NCI-H2081 treated with DMSO at 0.1 percent for 48 hours (cell line): ENCODE measurements around the gene PRPS2.
A peak's percentile ranks its signal among the peaks of the same experiment; 100 is the strongest.

Experiments
- DNase-seq: peaks from one replicate; lab custom pipeline; 2025; lab: John Stamatoyannopoulos, UW

Gene PRPS2

GRCh38 chrX:12791257-12792228, at the start of gene PRPS2:
Gene PRPS2, plus strand, starts transcription at chrX:12791412. Its CDS starts 86 bp downstream, at chrX:12791498.
- DNase-seq: no peak

GRCh38 chrX:12741416-12741815, 49.8 kb upstream of the PRPS2 start:
- DNase-seq: no peak

- no peak for DNase-seq
Measured at GRCh38 chrX:12747433-12747832, 43.8 kb upstream of the PRPS2 start.

- DNase-seq: no peak
Measured at GRCh38 chrX:12751887-12752286, 39.3 kb upstream of the PRPS2 start.

- DNase-seq: no peak
Measured at GRCh38 chrX:12753366-12753765, 37.8 kb upstream of the PRPS2 start.

- DNase-seq: no peak
Measured at GRCh38 chrX:12758291-12758690, 32.9 kb upstream of the PRPS2 start.

GRCh38 chrX:12767856-12768255, 23.4 kb upstream of the PRPS2 start:
- no peak for DNase-seq

- DNase-seq: no peak
Measured at GRCh38 chrX:12768491-12768890, 22.7 kb upstream of the PRPS2 start.

- peak; percentile 6 for DNase-seq
Measured at GRCh38 chrX:12770440-12770839, 20.8 kb upstream of the PRPS2 start.

- no peak for DNase-seq
Measured at GRCh38 chrX:12771445-12772069, 19.7 kb upstream of the PRPS2 start.

- no peak for DNase-seq
Measured at GRCh38 chrX:12777670-12778069, 13.5 kb upstream of the PRPS2 start.

GRCh38 chrX:12779534-12779933, 11.7 kb upstream of the PRPS2 start:
- DNase-seq: no peak

GRCh38 chrX:12788645-12789044, 2.6 kb upstream of the PRPS2 start:
- no peak for DNase-seq

- DNase-seq: no peak
Measured at GRCh38 chrX:12789976-12790375, 1.2 kb upstream of the PRPS2 start.

GRCh38 chrX:12790885-12791256, 341 bp upstream of the PRPS2 start:
- DNase-seq: no peak

- no peak for DNase-seq
Measured at GRCh38 chrX:12792711-12793110, 1.5 kb downstream of the PRPS2 start.

GRCh38 chrX:12794654-12795053, 3.4 kb downstream of the PRPS2 start:
- no peak for DNase-seq

- DNase-seq: no peak
Measured at GRCh38 chrX:12798601-12799000, 7.4 kb downstream of the PRPS2 start.

GRCh38 chrX:12799118-12799517, 7.9 kb downstream of the PRPS2 start:
- no peak for DNase-seq

- no peak for DNase-seq
Measured at GRCh38 chrX:12802741-12803140, 11.5 kb downstream of the PRPS2 start.

GRCh38 chrX:12804655-12805054, 13.4 kb downstream of the PRPS2 start:
- DNase-seq: no peak

- DNase-seq: no peak
Measured at GRCh38 chrX:12805333-12805732, 14.1 kb downstream of the PRPS2 start.

GRCh38 chrX:12811658-12812057, 20.4 kb downstream of the PRPS2 start:
- DNase-seq: no peak
